ENCODE measurements around the gene DHRS3.

- TF ChIP-seq CTCF (conservative IDR thresholded peaks at IDR 0.05 in 1 of 2, IDR thresholded peaks at IDR 0.05 in 1 of 2; ENCODE audit: extremely low read depth in 1 of 2, insufficient read depth in 1 of 2, low read depth in 1 of 2, low read length in 2 of 2) (no peak), EZH2 (IDR thresholded peaks at IDR 0.05; ENCODE audit: borderline replicate concordance, low read length) (no peak)
Observed at GRCh38 chr1:12578860-12579422, 39.1 kb downstream of the DHRS3 start.
